GM12878 (cell line): ENCODE data around the gene OSBPL10. TPM values are rescaled to one million over a fixed set of nuclear protein-coding genes. Genes with fewer than 3 reads are reported as not detected.

Experiments used
- ATAC-seq: fragments of 200-7000 bp; cut with Tn5 transposase; 3 replicates; pipeline ENCODE4 v1.9.1; 2020; ENCODE audit warnings: mild to moderate bottlenecking, moderate library complexity
- BruUV-seq: library from RNA; stranded (reverse); fragments of 400-500 nt; replicated peaks from 2 replicates; lab custom pipeline; 2021; lab: Mats Ljungman, UMichigan
- CTCF ChIA-PET: fragments of 300-600 bp; sonication (Branson Sonifier 250); formaldehyde crosslinking; extraction: SDS; loops from one replicate; lab custom pipeline; 2021; ENCODE audit warnings: inconsistent platforms; lab: Yijun Ruan, JAX
- POLR2A ChIA-PET: fragments of 350-600 bp; formaldehyde crosslinking; extraction: SDS; loops from one replicate; lab custom pipeline; 2021; ENCODE audit warnings: inconsistent platforms; lab: Charles Lee
- RAD21 ChIA-PET: fragments of 300-600 bp; sonication (Branson Sonifier 250); formaldehyde crosslinking; loops from one replicate; lab custom pipeline; 2023; ENCODE audit warnings: antibody characterized with exemption; ENCODE audit not compliant: unreplicated experiment; lab: Charles Lee
- SMC1A ChIA-PET: fragments of 300-600 bp; sonication (Branson Sonifier 250); formaldehyde crosslinking; loops from one replicate; lab custom pipeline; 2023; ENCODE audit not compliant: unreplicated experiment, uncharacterized antibody; lab: Charles Lee
- DNase-seq: peaks from one replicate; pipeline ENCODE4 v3.0.0-alpha.2; 2011; ENCODE audit warnings: low read depth, low spot score
- FAIRE-seq: peaks from 3 replicates; lab custom pipeline; 2011; peaks lifted over from hg19 to GRCh38; lab: Jason Lieb, UNC
- H2AFZ ChIP-seq: 2 replicates; pipeline ENCODE4 v1.6.0; 2011; ENCODE audit warnings: low read depth, low read length, control low read depth; ENCODE audit not compliant: control insufficient read depth
- H3K27ac ChIP-seq: 2 replicates; pipeline ENCODE4 v1.5.1; 2011; ENCODE audit warnings: control low read depth; ENCODE audit not compliant: control insufficient read depth, insufficient read depth
- H3K27me3 ChIP-seq, 2 experiments: replicated peaks in 1 of 2; 2 replicates each; pipeline versions ENCODE4 v1.6.0 to v1.6.1; 2011; ENCODE audit warnings: low read length in 1 of 2; ENCODE audit not compliant: control insufficient read depth in 2 of 2, insufficient read depth in 2 of 2
- H3K36me3 ChIP-seq, 2 experiments: 2 replicates each; pipeline ENCODE4 v1.5.1; 2011; ENCODE audit warnings: low read length in 1 of 2; ENCODE audit not compliant: control insufficient read depth in 2 of 2, insufficient read depth in 2 of 2
- H3K4me1 ChIP-seq: 2 replicates; pipeline ENCODE4 v1.6.1; 2011; ENCODE audit warnings: mild to moderate bottlenecking, low read length, moderate library complexity, mixed read lengths; ENCODE audit not compliant: control insufficient read depth, insufficient read depth
- H3K4me2 ChIP-seq: 2 replicates; pipeline ENCODE4 v1.6.0; 2011; ENCODE audit warnings: control low read depth; ENCODE audit not compliant: control insufficient read depth, insufficient read depth
- H3K4me3 ChIP-seq: fragments of 200-600 bp; sonication (generic); 2 replicates; pipeline ENCODE4 v1.5.1; 2016
- H3K79me2 ChIP-seq: 2 replicates; pipeline ENCODE4 v1.6.0; 2011; ENCODE audit warnings: low read length; ENCODE audit not compliant: control insufficient read depth, insufficient read depth
- H3K9ac ChIP-seq: 2 replicates; pipeline ENCODE4 v1.8.0; 2011; ENCODE audit warnings: low read length, control low read depth, mixed read lengths; ENCODE audit not compliant: control insufficient read depth, insufficient read depth
- H3K9me3 ChIP-seq: replicated peaks from 3 replicates; pipeline ENCODE4 v1.5.1; 2011; ENCODE audit warnings: mild to moderate bottlenecking, low read length; ENCODE audit not compliant: control insufficient read depth, insufficient read depth
- H4K20me1 ChIP-seq: 2 replicates; pipeline ENCODE4 v1.6.0; 2011; ENCODE audit not compliant: control insufficient read depth, insufficient read depth
- CBFB ChIP-seq: IDR thresholded peaks from 2 replicates; pipeline ENCODE4 v1.6.1; 2016; ENCODE audit warnings: antibody characterized with exemption, low read depth
- IKZF1 ChIP-seq: fragments of 450-650 bp; conservative IDR thresholded peaks from 2 replicates; pipeline ENCODE4 v1.6.1; 2017; ENCODE audit warnings: antibody characterized with exemption, mild to moderate bottlenecking
- MTA2 ChIP-seq: fragments of 450-650 bp; IDR thresholded peaks from 2 replicates; pipeline ENCODE4 v1.6.1; 2016; ENCODE audit warnings: low read depth, mild to moderate bottlenecking, moderate library complexity
- PAX8 ChIP-seq: fragments of 450-650 bp; IDR thresholded peaks from 2 replicates; pipeline ENCODE4 v1.6.1; 2017; ENCODE audit warnings: mild to moderate bottlenecking, moderate library complexity
- SMAD5 ChIP-seq: IDR thresholded peaks from 2 replicates; pipeline ENCODE4 v1.6.1; 2016; ENCODE audit warnings: antibody characterized with exemption, low read depth
- SMC3 ChIP-seq: IDR thresholded peaks from 2 replicates; pipeline ENCODE4 v1.6.1; 2011; ENCODE audit warnings: low read length, improper control_type of control experiment, borderline replicate concordance
- SUZ12 ChIP-seq: fragments of 200-600 bp; sonication (generic); IDR thresholded peaks from one replicate; pipeline ENCODE4 v1.6.1; 2018; ENCODE audit warnings: antibody characterized with exemption, mild to moderate bottlenecking; ENCODE audit not compliant: unreplicated experiment
- TCF7 ChIP-seq: IDR thresholded peaks from 2 replicates; pipeline ENCODE4 v1.6.1; 2014; ENCODE audit warnings: antibody characterized with exemption, borderline replicate concordance
- USF2 ChIP-seq: IDR thresholded peaks from 2 replicates; pipeline ENCODE4 v1.6.1; 2011; ENCODE audit warnings: low read depth, low read length, improper control_type of control experiment, borderline replicate concordance
- ZBTB33 ChIP-seq: fragments of 450-650 bp; IDR thresholded peaks from 2 replicates; pipeline ENCODE4 v1.6.1; 2017; ENCODE audit warnings: mild to moderate bottlenecking
- WGBS: methylation state at CpG from one replicate; pipeline ENCODE4 v1.1.6; 2016; ENCODE audit warnings: low lambda C conversion rate; ENCODE audit not compliant: insufficient replicate concordance, insufficient coverage; ENCODE audit errors: missing lambda C conversion rate; 5-methylcytosine and 5-hydroxymethylcytosine counted together
- in situ Hi-C: fragments of 300-500 bp; cut with MboI; formaldehyde crosslinking; loops from 9 replicates; pipeline ENCODE4 v1.14.3; 2018; ENCODE audit warnings: mixed read lengths
- intact Hi-C: fragments of 100-400 bp; cut with micrococcal nuclease; formaldehyde crosslinking; loops from one replicate; pipeline ENCODE4 v1.14.2; 2022; ENCODE audit not compliant: unreplicated experiment
- polyA plus RNA-seq, 11 experiments: library from polyadenylated mRNA; depleted of rRNA in 4 of 11; unstranded in 6 of 11; stranded (reverse) in 5 of 11; fragments of >200 nt; fragmentation: Nextera tagmentation in 4 of 11; fragmentation: Illumina TruSeq in 1 of 11; extraction: Ambion mirVana in 4 of 11; extraction: Trizol in 1 of 11; gene quantifications; 1 replicate in 1 of 11; 2 replicates in 10 of 11; pipeline versions ENCODE4 v1.2.1 to v1.2.3, GENCODE V29; 2011 to 2016; ENCODE audit warnings: inconsistent platforms in 2 of 11, missing spikeins in 2 of 11, low read depth in 1 of 11
- total RNA-seq, 4 experiments: library from RNA; depleted of rRNA in 3 of 4; stranded (reverse); fragments of >200 nt in 3 of 4; fragmentation: Illumina TruSeq in 1 of 4; extraction: Trizol in 1 of 4; gene quantifications; 2 replicates each; pipeline versions ENCODE4 v1.2.1 to v1.2.3, GENCODE V29; 2013 to 2021
- TF ChIP-seq, protein P1 (sequence below): fragments of 450-650 bp; IDR thresholded peaks from 2 replicates; pipeline ENCODE4 v1.6.1; 2018; ENCODE audit warnings: mild to moderate bottlenecking, low read depth, moderate library complexity; ENCODE audit not compliant: partially characterized antibody
- TF ChIP-seq, protein P2 (sequence below): fragments of 450-650 bp; IDR thresholded peaks from 2 replicates; pipeline ENCODE4 v1.6.1; 2016; ENCODE audit warnings: mild to moderate bottlenecking

The OSBPL10 gene
- total and polyA plus RNA-seq, 10 of the 15 experiments (the other 5 are each of a cell fraction or from before 2014, with no cell fraction given) = 0.03 to 0.25 (median 0.09) TPM; not detected in 5

- SMC1A ChIA-PET = no interaction called here
- H3K36me3 ChIP-seq = no peaks in the 10 kb centered on the region
- CTCF ChIA-PET = no interaction called here
- H2AFZ ChIP-seq = no peak overlapping the region
- H3K27me3 ChIP-seq = peaks cover 0 to 4% of the 10 kb centered on the region in 2 experiments; a peak in 2 of 4 replicates
- RAD21 ChIA-PET = no interaction called here
- no peak for ATAC-seq
- H3K4me2 ChIP-seq = no peak overlapping the region
- 64% methylated on average over 6 of the region's 6 CpGs for WGBS
- no peaks in the 10 kb centered on the region for H4K20me1 ChIP-seq
- TF ChIP-seq SUZ12 (no peak), SMC3 (no peak), PAX8 (no peak), IKZF1 (no peak), MTA2 (no peak), USF2 (no peak), ZBTB33 (no peak), TCF7 (no peak), SMAD5 (no peak), CBFB (no peak)
- TF ChIP-seq, protein P1, sequence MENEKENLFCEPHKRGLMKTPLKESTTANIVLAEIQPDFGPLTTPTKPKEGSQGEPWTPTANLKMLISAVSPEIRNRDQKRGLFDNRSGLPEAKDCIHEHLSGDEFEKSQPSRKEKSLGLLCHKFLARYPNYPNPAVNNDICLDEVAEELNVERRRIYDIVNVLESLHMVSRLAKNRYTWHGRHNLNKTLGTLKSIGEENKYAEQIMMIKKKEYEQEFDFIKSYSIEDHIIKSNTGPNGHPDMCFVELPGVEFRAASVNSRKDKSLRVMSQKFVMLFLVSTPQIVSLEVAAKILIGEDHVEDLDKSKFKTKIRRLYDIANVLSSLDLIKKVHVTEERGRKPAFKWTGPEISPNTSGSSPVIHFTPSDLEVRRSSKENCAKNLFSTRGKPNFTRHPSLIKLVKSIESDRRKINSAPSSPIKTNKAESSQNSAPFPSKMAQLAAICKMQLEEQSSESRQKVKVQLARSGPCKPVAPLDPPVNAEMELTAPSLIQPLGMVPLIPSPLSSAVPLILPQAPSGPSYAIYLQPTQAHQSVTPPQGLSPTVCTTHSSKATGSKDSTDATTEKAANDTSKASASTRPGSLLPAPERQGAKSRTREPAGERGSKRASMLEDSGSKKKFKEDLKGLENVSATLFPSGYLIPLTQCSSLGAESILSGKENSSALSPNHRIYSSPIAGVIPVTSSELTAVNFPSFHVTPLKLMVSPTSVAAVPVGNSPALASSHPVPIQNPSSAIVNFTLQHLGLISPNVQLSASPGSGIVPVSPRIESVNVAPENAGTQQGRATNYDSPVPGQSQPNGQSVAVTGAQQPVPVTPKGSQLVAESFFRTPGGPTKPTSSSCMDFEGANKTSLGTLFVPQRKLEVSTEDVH = no peak
- TF ChIP-seq, protein P2, sequence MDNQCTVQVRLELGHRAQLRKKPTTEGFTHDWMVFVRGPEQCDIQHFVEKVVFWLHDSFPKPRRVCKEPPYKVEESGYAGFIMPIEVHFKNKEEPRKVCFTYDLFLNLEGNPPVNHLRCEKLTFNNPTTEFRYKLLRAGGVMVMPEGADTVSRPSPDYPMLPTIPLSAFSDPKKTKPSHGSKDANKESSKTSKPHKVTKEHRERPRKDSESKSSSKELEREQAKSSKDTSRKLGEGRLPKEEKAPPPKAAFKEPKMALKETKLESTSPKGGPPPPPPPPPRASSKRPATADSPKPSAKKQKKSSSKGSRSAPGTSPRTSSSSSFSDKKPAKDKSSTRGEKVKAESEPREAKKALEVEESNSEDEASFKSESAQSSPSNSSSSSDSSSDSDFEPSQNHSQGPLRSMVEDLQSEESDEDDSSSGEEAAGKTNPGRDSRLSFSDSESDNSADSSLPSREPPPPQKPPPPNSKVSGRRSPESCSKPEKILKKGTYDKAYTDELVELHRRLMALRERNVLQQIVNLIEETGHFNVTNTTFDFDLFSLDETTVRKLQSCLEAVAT = no peak
- FAIRE-seq = no peak
- no peaks in the 10 kb centered on the region for H3K79me2 ChIP-seq
- H3K9ac ChIP-seq = no peak overlapping the region
- BruUV-seq = no TSS peak
- in situ Hi-C loops (no loop called here), intact Hi-C loops (no loop called here)
- H3K27ac ChIP-seq = no peak overlapping the region
- no peak for DNase-seq
- H3K4me1 ChIP-seq = no peaks in the 10 kb centered on the region
- POLR2A ChIA-PET = no interaction called here
- no peak overlapping the region for H3K4me3 ChIP-seq
- no peaks in the 10 kb centered on the region for H3K9me3 ChIP-seq
Measured at GRCh38 chr3:31710123-31710803, 270.8 kb downstream of the OSBPL10 start.
